Left ventricle myocardium inferior (tissue), 1 donor: Measurements from ENCODE around the gene DNAH3. TPM values are rescaled to one million over a fixed set of nuclear protein-coding genes. Genes with fewer than 3 reads are reported as not detected.

Experiments used
- DNase-seq: peaks from one replicate; pipeline ENCODE4 v3.0.0-alpha.2; 2020
- H3K27ac ChIP-seq: fragments of 200-600 bp; replicated peaks from 2 replicates; pipeline ENCODE4 v1.8.0; 2021
- H3K27me3 ChIP-seq: fragments of 200-600 bp; 2 replicates; pipeline ENCODE4 v1.8.0; 2021; ENCODE audit warnings: low read depth
- H3K36me3 ChIP-seq: fragments of 200-600 bp; 2 replicates; pipeline ENCODE4 v1.8.0; 2021
- H3K4me1 ChIP-seq: fragments of 200-600 bp; 2 replicates; pipeline ENCODE4 v1.8.0; 2021
- H3K4me3 ChIP-seq: fragments of 200-600 bp; 2 replicates; pipeline ENCODE4 v1.8.0; 2021; ENCODE audit warnings: mild to moderate bottlenecking, moderate library complexity
- H3K9me3 ChIP-seq: fragments of 200-600 bp; replicated peaks from 2 replicates; pipeline ENCODE4 v1.8.0; 2021
- CTCF ChIP-seq: fragments of 200-600 bp; IDR thresholded peaks from 2 replicates; pipeline ENCODE4 v1.8.0; 2021; ENCODE audit warnings: antibody characterized with exemption, mild to moderate bottlenecking, borderline replicate concordance
- intact Hi-C: fragments of 100-400 bp; cut with micrococcal nuclease; formaldehyde crosslinking; loops from one replicate; pipeline ENCODE4 v1.11.0; 2022
- total RNA-seq: library from RNA; stranded (reverse); fragmentation: NEBNext Ultra II Directional; extraction: Animal tissue kit (Norgen Biotek cat#: 25700); gene quantifications from one replicate; pipeline ENCODE4 v1.2.1, GENCODE V29; 2021
- donor health status: DM: no; HTN: yes; CAD: no; lungs with severe emphysema.

Gene DNAH3
- total RNA-seq, 1 donor from 2014 or later = 1.8 TPM

- intact Hi-C loops = loop anchor here (10.0 kb wide), 1 partner anchor 144 kb away; no protein-coding TSS in a partner anchor
- Histone ChIP-seq H3K9me3 (no peaks in the 10 kb centered on the region), H3K4me1 (peaks cover 3% of the 10 kb centered on the region), H3K36me3 (no peaks in the 10 kb centered on the region), H3K27me3 (no peaks in the 10 kb centered on the region), H3K27ac (no peak overlapping the region), H3K4me3 (no peak overlapping the region)
- no peak for DNase-seq
- no peak for TF ChIP-seq CTCF
Measured at GRCh38 chr16:21078563-21078962, 72.1 kb downstream of the DNAH3 start.

GRCh38 chr16:21076186-21076883 is 74.3 kb downstream of the DNAH3 start:
- intact Hi-C loops = loop anchor here (10.0 kb wide), 1 partner anchor 142 kb away; no protein-coding TSS in a partner anchor
- TF ChIP-seq CTCF = no peak

GRCh38 chr16:21075252-21075651 is 75.4 kb downstream of the DNAH3 start:
- Histone ChIP-seq H3K36me3 (no peaks in the 10 kb centered on the region), H3K27ac (no peak overlapping the region)
- intact Hi-C loops = loop anchor here (10.0 kb wide), 1 partner anchor 140 kb away; no protein-coding TSS in a partner anchor

More at GRCh38 chr16:21076186-21076883, 74.3 kb downstream of the DNAH3 start:
- Histone ChIP-seq H3K27ac (no peak overlapping the region), H3K36me3 (no peaks in the 10 kb centered on the region), H3K9me3 (no peaks in the 10 kb centered on the region), H3K27me3 (no peaks in the 10 kb centered on the region), H3K4me3 (no peak overlapping the region), H3K4me1 (peaks cover 16% of the 10 kb centered on the region)
- no peak for DNase-seq

GRCh38 chr16:21072976-21073375 is 77.7 kb downstream of the DNAH3 start:
- Histone ChIP-seq H3K4me3 (no peak overlapping the region), H3K36me3 (no peaks in the 10 kb centered on the region), H3K9me3 (no peaks in the 10 kb centered on the region), H3K27me3 (no peaks in the 10 kb centered on the region), H3K27ac (peak overlapping the region; percentile 48), H3K4me1 (peaks cover 16% of the 10 kb centered on the region)
- DNase-seq = no peak
- intact Hi-C loops = loop anchor here (10.0 kb wide), 1 partner anchor 138 kb away; no protein-coding TSS in a partner anchor
- TF ChIP-seq CTCF = no peak

More at GRCh38 chr16:21075252-21075651, 75.4 kb downstream of the DNAH3 start:
- Histone ChIP-seq H3K9me3 (no peaks in the 10 kb centered on the region), H3K27me3 (no peaks in the 10 kb centered on the region), H3K4me3 (no peak overlapping the region), H3K4me1 (peaks cover 16% of the 10 kb centered on the region)
- DNase-seq = no peak
- TF ChIP-seq CTCF = no peak

- Histone ChIP-seq H3K9me3 (no peaks in the 10 kb centered on the region), H3K36me3 (no peaks in the 10 kb centered on the region), H3K27me3 (no peaks in the 10 kb centered on the region), H3K4me3 (no peak overlapping the region), H3K27ac (no peak overlapping the region), H3K4me1 (peaks cover 16% of the 10 kb centered on the region)
- DNase-seq = no peak
- TF ChIP-seq CTCF = no peak
- intact Hi-C loops = loop anchor here (10.0 kb wide), 1 partner anchor 137 kb away; no protein-coding TSS in a partner anchor
Measured at GRCh38 chr16:21071741-21072140, 78.9 kb downstream of the DNAH3 start.
